HL-60 (cell line): ENCODE data around the gene SEMA6B.

ENCODE experiments used
- CTCF ChIP-seq: IDR thresholded peaks from one replicate; pipeline ENCODE4 v1.5.1; 2011; ENCODE audit warnings: low read length, control low read depth, inconsistent platforms; ENCODE audit not compliant: insufficient read depth
- GABPA ChIP-seq: IDR thresholded peaks from 2 replicates; pipeline ENCODE4 v1.6.1; 2012; ENCODE audit warnings: low read depth
- POLR2AphosphoS5 ChIP-seq: IDR thresholded peaks from 2 replicates; pipeline ENCODE4 v1.6.1; 2012; ENCODE audit warnings: low read depth
- REST ChIP-seq: IDR thresholded peaks from 2 replicates; pipeline ENCODE4 v1.6.1; 2012; ENCODE audit warnings: low read depth; ENCODE audit not compliant: insufficient replicate concordance
- SPI1 ChIP-seq: IDR thresholded peaks from 2 replicates; pipeline ENCODE4 v1.6.1; 2012; ENCODE audit warnings: low read depth, mild to moderate bottlenecking, borderline replicate concordance

- no peak for TF ChIP-seq CTCF
- TF ChIP-seq GABPA: no peak
- TF ChIP-seq POLR2AphosphoS5: no peak
- no peak for TF ChIP-seq REST
- peak; percentile 96 for TF ChIP-seq SPI1
Measured at GRCh38 chr19:4568886-4569285, 9.4 kb upstream of the SEMA6B start.
